Measurements from ENCODE around the gene NADK.
"Not testable (repeated sequence)": the region's sequence is repeated elsewhere in the genome, so short reads cannot be mapped to it uniquely, and the experiment has no call there.

Gene NADK

GRCh38 chr1:1704284-1704957 lies 73.8 kb downstream of the NADK start:
- H3K9me3 ChIP-seq (ENCODE audit: control extremely low read depth in 1 of 5, control insufficient read depth in 4 of 5, insufficient read depth in 2 of 5, low read depth in 1 of 5, low read length in 4 of 5); H3K27ac ChIP-seq (ENCODE audit: insufficient read depth in 1 of 2, low read depth in 1 of 2, low read length in 2 of 2, poor library complexity in 1 of 2, severe bottlenecking in 2 of 2); H3K4me1 ChIP-seq (ENCODE audit: control extremely low read depth in 1 of 4, control insufficient read depth in 4 of 4, insufficient read depth in 4 of 4, low read length in 3 of 4); H3K4me3 ChIP-seq (ENCODE audit: control insufficient read depth in 1 of 7, extremely low read depth in 1 of 7, insufficient read depth in 4 of 7, low read depth in 2 of 7, low read length in 6 of 7); DNase-seq; CTCF ChIA-PET; H3K27me3 ChIP-seq (replicated peaks in 2 of 5; ENCODE audit: control insufficient read depth in 4 of 5, insufficient read depth in 5 of 5, low read length in 4 of 5); POLR2A ChIA-PET: not testable (repeated sequence)
- WGBS (ENCODE audit: insufficient coverage) = 98% methylated on average over 16 of the region's 27 CpGs
- H3K36me3 ChIP-seq (ENCODE audit: control insufficient read depth in 4 of 4, insufficient read depth in 4 of 4, low read length in 3 of 4) = peaks cover 0 to 13% (median 5%) of the 10 kb centered on the region in 4 experiments

GRCh38 chr1:1703796-1704195 lies 74.5 kb downstream of the NADK start:
- Histone ChIP-seq H3K27me3 (replicated peaks in 2 of 5; ENCODE audit: control insufficient read depth in 4 of 5, insufficient read depth in 5 of 5, low read length in 4 of 5) (no peaks in the 10 kb centered on the region), H3K27ac (ENCODE audit: insufficient read depth in 1 of 2, low read depth in 1 of 2, low read length in 2 of 2, poor library complexity in 1 of 2, severe bottlenecking in 2 of 2) (no peak overlapping the region), H3K4me3 (ENCODE audit: control insufficient read depth in 1 of 7, extremely low read depth in 1 of 7, insufficient read depth in 4 of 7, low read depth in 2 of 7, low read length in 6 of 7) (no peak overlapping the region), H3K4me1 (ENCODE audit: control extremely low read depth in 1 of 4, control insufficient read depth in 4 of 4, insufficient read depth in 4 of 4, low read length in 3 of 4) (no peaks in the 10 kb centered on the region), H3K9me3 (ENCODE audit: control extremely low read depth in 1 of 5, control insufficient read depth in 4 of 5, insufficient read depth in 2 of 5, low read depth in 1 of 5, low read length in 4 of 5) (no peaks in the 10 kb centered on the region), H3K36me3 (ENCODE audit: control insufficient read depth in 4 of 4, insufficient read depth in 4 of 4, low read length in 3 of 4) (peaks cover 0 to 13% (median 5%) of the 10 kb centered on the region in 4 experiments)
- POLR2A ChIA-PET = no interaction called here
- 99% methylated on average over 22 of the region's 22 CpGs for WGBS (ENCODE audit: insufficient coverage)
- CTCF ChIA-PET = no interaction called here
- DNase-seq = no peak

DNA sequence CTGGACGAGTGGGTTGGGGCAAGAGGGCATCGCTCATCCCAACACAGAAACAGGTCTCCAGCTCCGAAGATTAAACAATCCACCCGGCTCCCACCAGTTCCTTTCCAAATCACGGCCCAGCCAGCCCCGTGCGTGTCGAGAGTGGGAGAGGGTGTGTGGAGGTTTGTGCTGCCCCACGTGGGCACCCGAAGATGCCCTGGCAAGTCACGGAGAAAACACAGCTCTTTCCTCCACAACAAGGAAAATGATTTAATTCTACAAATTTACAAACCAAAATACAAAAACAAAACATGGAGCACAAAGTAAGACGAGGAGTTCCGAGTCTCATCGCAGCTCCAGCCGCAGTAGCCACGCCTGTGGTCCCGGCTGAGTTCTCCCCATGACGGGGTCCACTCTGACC lies 75.8 kb downstream of the NADK start:
- H3K9me3 ChIP-seq (ENCODE audit: control extremely low read depth in 1 of 5, control insufficient read depth in 4 of 5, insufficient read depth in 2 of 5, low read depth in 1 of 5, low read length in 4 of 5); CTCF ChIA-PET; H3K4me3 ChIP-seq (ENCODE audit: control insufficient read depth in 1 of 7, extremely low read depth in 1 of 7, insufficient read depth in 4 of 7, low read depth in 2 of 7, low read length in 6 of 7); DNase-seq; H3K27ac ChIP-seq (ENCODE audit: insufficient read depth in 1 of 2, low read depth in 1 of 2, low read length in 2 of 2, poor library complexity in 1 of 2, severe bottlenecking in 2 of 2); H3K4me1 ChIP-seq (ENCODE audit: control extremely low read depth in 1 of 4, control insufficient read depth in 4 of 4, insufficient read depth in 4 of 4, low read length in 3 of 4); H3K27me3 ChIP-seq (replicated peaks in 2 of 5; ENCODE audit: control insufficient read depth in 4 of 5, insufficient read depth in 5 of 5, low read length in 4 of 5): not testable (repeated sequence)
- H3K36me3 ChIP-seq (ENCODE audit: control insufficient read depth in 4 of 4, insufficient read depth in 4 of 4, low read length in 3 of 4) = peaks cover 0 to 13% (median 5%) of the 10 kb centered on the region in 4 experiments
- POLR2A ChIA-PET = interaction anchor here (0.6 kb wide), 1 partner anchor 29 kb away, joined by 3 read pairs; no protein-coding TSS in a partner anchor
- no CpG with 5 or more reads among the region's 18 CpGs for WGBS (ENCODE audit: insufficient coverage)
